H1 (cell line): ENCODE results near the gene DISC1. TPM values are rescaled to one million over a fixed set of nuclear protein-coding genes. Genes with fewer than 3 reads are reported as not detected.

Source experiments
- CTCF ChIA-PET: fragments of 300-600 bp; sonication (Branson Sonifier 250); formaldehyde crosslinking; loops from one replicate; lab custom pipeline; 2021; ENCODE audit not compliant: partially characterized antibody; lab: Charles Lee
- POLR2A ChIA-PET: fragments of 300-600 bp; sonication (Branson Sonifier 250); formaldehyde crosslinking; loops from one replicate; lab custom pipeline; 2021; ENCODE audit warnings: inconsistent platforms; ENCODE audit not compliant: partially characterized antibody; lab: Charles Lee
- DNase-seq, 2 experiments: peaks; one replicate each; pipeline versions ENCODE4 v3.0.0 to v3.0.0-alpha.2; 2010 to 2022; ENCODE audit warnings: low spot score in 2 of 2, low read depth in 1 of 2, mixed read lengths in 1 of 2
- FAIRE-seq: peaks from 2 replicates; lab custom pipeline; 2011; peaks lifted over from hg19 to GRCh38; lab: Jason Lieb, UNC
- H2AFZ ChIP-seq: 2 replicates; pipeline ENCODE4 v1.8.1; 2012; ENCODE audit warnings: low read length, inconsistent platforms
- H2AK5ac ChIP-seq: 2 replicates; pipeline ENCODE4 v1.6.1; 2013; ENCODE audit warnings: low read depth, low read length
- H2BK120ac ChIP-seq: replicated peaks from 2 replicates; pipeline ENCODE3; 2013; ENCODE audit warnings: low read depth, low read length, inconsistent platforms
- H2BK12ac ChIP-seq: 2 replicates; pipeline ENCODE4 v1.6.1; 2013; ENCODE audit warnings: low read depth, low read length
- H2BK15ac ChIP-seq: 2 replicates; pipeline ENCODE4 v1.6.1; 2013; ENCODE audit warnings: low read length
- H2BK20ac ChIP-seq: 2 replicates; pipeline ENCODE4 v1.6.1; 2013; ENCODE audit warnings: low read length
- H2BK5ac ChIP-seq: 2 replicates; pipeline ENCODE4 v1.6.1; 2013; ENCODE audit warnings: low read depth, low read length
- H3K14ac ChIP-seq: 2 replicates; pipeline ENCODE4 v1.6.1; 2013; ENCODE audit warnings: inconsistent platforms; ENCODE audit not compliant: insufficient read length
- H3K18ac ChIP-seq: 2 replicates; pipeline ENCODE4 v1.6.1; 2013; ENCODE audit warnings: low read length; ENCODE audit errors: extremely low read depth
- H3K23ac ChIP-seq: 2 replicates; pipeline ENCODE4 v1.6.1; 2013; ENCODE audit warnings: inconsistent platforms; ENCODE audit not compliant: insufficient read length
- H3K23me2 ChIP-seq: 2 replicates; pipeline ENCODE4 v1.6.1; 2013; ENCODE audit warnings: low read depth, low read length
- H3K27ac ChIP-seq: 2 replicates; pipeline ENCODE4 v1.6.1; 2011; ENCODE audit warnings: low read depth, low read length, inconsistent platforms
- H3K27me3 ChIP-seq, 4 experiments: replicated peaks in 1 of 4; 1 replicate in 1 of 4; 2 replicates in 3 of 4; pipeline versions ENCODE4 v1.6.1 to v1.8.1; 2011 to 2013; ENCODE audit warnings: low read length in 3 of 4, mild to moderate bottlenecking in 3 of 4, inconsistent platforms in 2 of 4, mixed read lengths in 2 of 4, moderate library complexity in 1 of 4; ENCODE audit not compliant: control insufficient read depth in 3 of 4, insufficient read depth in 3 of 4; ENCODE audit errors: extremely low read depth in 1 of 4
- H3K36me3 ChIP-seq, 4 experiments: 2 replicates each; pipeline versions ENCODE4 v1.6.1 to v1.8.1; 2011 to 2013; ENCODE audit warnings: mild to moderate bottlenecking in 4 of 4, low read length in 3 of 4, moderate library complexity in 2 of 4, control low read depth in 1 of 4, inconsistent platforms in 1 of 4; ENCODE audit not compliant: insufficient read depth in 4 of 4, control insufficient read depth in 2 of 4
- H3K4ac ChIP-seq: replicated peaks from 2 replicates; pipeline ENCODE3; 2013; ENCODE audit warnings: low read length, low read depth, mixed read lengths, inconsistent platforms; ENCODE audit not compliant: insufficient read length
- H3K4me1 ChIP-seq, 4 experiments: replicated peaks in 1 of 4; 1 replicate in 1 of 4; 2 replicates in 3 of 4; pipeline versions ENCODE4 v1.6.1 to v1.8.1; 2011 to 2013; ENCODE audit warnings: low read length in 3 of 4, inconsistent platforms in 2 of 4, mixed read lengths in 1 of 4; ENCODE audit not compliant: insufficient read depth in 4 of 4, control insufficient read depth in 3 of 4
- H3K4me2 ChIP-seq, 2 experiments: 2 replicates each; pipeline versions ENCODE4 v1.6.1 to v1.8.1; 2011 to 2013; ENCODE audit warnings: low read depth in 2 of 2, low read length in 2 of 2, control low read depth in 1 of 2, inconsistent platforms in 1 of 2, mild to moderate bottlenecking in 1 of 2; ENCODE audit not compliant: insufficient read depth in 1 of 2
- H3K4me3 ChIP-seq, 4 experiments: fragments of 200-600, 300-600 bp in 1 of 4; sonication (generic), shearing (Covaris generic), sonication (Bioruptor Twin) in 1 of 4; 2 replicates each; pipeline versions ENCODE4 v1.5.1 to v1.8.1; 2011 to 2016; ENCODE audit warnings: low read length in 4 of 4, low read depth in 3 of 4, control low read depth in 2 of 4, inconsistent platforms in 2 of 4, mild to moderate bottlenecking in 2 of 4, mixed read lengths in 1 of 4, moderate library complexity in 1 of 4; ENCODE audit not compliant: insufficient read depth in 2 of 4; ENCODE audit errors: extremely low read depth in 1 of 4
- H3K56ac ChIP-seq: replicated peaks from 2 replicates; pipeline ENCODE3; 2013; ENCODE audit warnings: low read depth, mild to moderate bottlenecking, mixed read lengths, low read length, inconsistent platforms; ENCODE audit not compliant: insufficient read length
- H3K79me1 ChIP-seq: 2 replicates; pipeline ENCODE4 v1.6.1; 2013; ENCODE audit warnings: low read depth, low read length, control low read depth
- H3K79me2 ChIP-seq, 2 experiments: 2 replicates each; pipeline versions ENCODE4 v1.6.1 to v1.8.1; 2012 to 2013; ENCODE audit warnings: low read length in 2 of 2, mild to moderate bottlenecking in 2 of 2, inconsistent platforms in 1 of 2; ENCODE audit not compliant: insufficient read depth in 2 of 2, control insufficient read depth in 1 of 2
- H3K9ac ChIP-seq, 4 experiments: replicated peaks in 1 of 4; 1 replicate in 1 of 4; 2 replicates in 3 of 4; pipeline versions ENCODE4 v1.6.1 to v1.8.1; 2011 to 2013; ENCODE audit warnings: low read depth in 3 of 4, low read length in 3 of 4, control low read depth in 2 of 4, mild to moderate bottlenecking in 2 of 4, moderate library complexity in 2 of 4, inconsistent platforms in 1 of 4; ENCODE audit errors: extremely low read depth in 1 of 4
- H3K9me3 ChIP-seq, 2 experiments: 2 replicates each; pipeline versions ENCODE4 v1.6.1 to v1.8.1; 2012 to 2013; ENCODE audit warnings: mild to moderate bottlenecking in 2 of 2, moderate library complexity in 2 of 2, control low read depth in 1 of 2, inconsistent platforms in 1 of 2, low read depth in 1 of 2, low read length in 1 of 2, mixed read lengths in 1 of 2; ENCODE audit not compliant: insufficient read depth in 2 of 2
- H4K20me1 ChIP-seq, 2 experiments: replicated peaks in 1 of 2; 2 replicates each; pipeline versions ENCODE3 to v1.8.1; 2011 to 2013; ENCODE audit warnings: inconsistent platforms in 2 of 2, low read length in 2 of 2, mild to moderate bottlenecking in 1 of 2; ENCODE audit not compliant: insufficient read depth in 2 of 2, control insufficient read depth in 1 of 2
- H4K5ac ChIP-seq: 2 replicates; pipeline ENCODE4 v1.6.1; 2013; ENCODE audit warnings: low read length, low read depth, mixed read lengths, inconsistent platforms; ENCODE audit not compliant: insufficient read length
- H4K8ac ChIP-seq: 2 replicates; pipeline ENCODE4 v1.8.0; 2013; ENCODE audit warnings: mild to moderate bottlenecking, moderate library complexity, low read length, inconsistent platforms; ENCODE audit not compliant: insufficient read depth; ENCODE audit errors: extremely low read depth
- H4K91ac ChIP-seq: replicated peaks from 2 replicates; pipeline ENCODE3; 2013; ENCODE audit warnings: low read length, mixed read lengths, inconsistent platforms; ENCODE audit not compliant: insufficient read length
- CBX8 ChIP-seq: fragments of 300-800, 300-1000 bp; sonication (generic); IDR thresholded peaks from 2 replicates; pipeline ENCODE4 v1.7.1; 2016; ENCODE audit warnings: low read depth, low read length, borderline replicate concordance
- CEBPB ChIP-seq: IDR thresholded peaks from 2 replicates; pipeline ENCODE4 v1.6.1; 2012; ENCODE audit warnings: low read depth, low read length
- EP300 ChIP-seq, 2 experiments: IDR thresholded peaks; 1 replicate in 1 of 2; 2 replicates in 1 of 2; pipeline ENCODE4 v1.6.1; 2011 to 2012; ENCODE audit warnings: low read depth in 2 of 2, low read length in 2 of 2, mild to moderate bottlenecking in 2 of 2, borderline replicate concordance in 1 of 2, inconsistent platforms in 1 of 2, moderate library complexity in 1 of 2
- HDAC2 ChIP-seq, 2 experiments: fragments of 300-600 bp in 1 of 2; sonication (generic) in 1 of 2; IDR thresholded peaks; 2 replicates each; pipeline ENCODE4 v1.6.1; 2011 to 2012; ENCODE audit warnings: low read depth in 2 of 2, low read length in 2 of 2, mild to moderate bottlenecking in 2 of 2, moderate library complexity in 2 of 2, borderline replicate concordance in 1 of 2, inconsistent platforms in 1 of 2
- JUND ChIP-seq: IDR thresholded peaks from 2 replicates; pipeline ENCODE4 v1.6.1; 2011; ENCODE audit warnings: mild to moderate bottlenecking, improper control_type of control experiment, low read length
- POLR2A ChIP-seq, 2 experiments: IDR thresholded peaks; 1 replicate in 1 of 2; 2 replicates in 1 of 2; pipeline ENCODE4 v1.6.1; 2011; ENCODE audit warnings: low read depth in 2 of 2, low read length in 2 of 2, mild to moderate bottlenecking in 2 of 2; ENCODE audit errors: control extremely low read depth in 1 of 2
- POLR2AphosphoS5 ChIP-seq: IDR thresholded peaks from 2 replicates; pipeline ENCODE4 v1.6.1; 2011; ENCODE audit warnings: low read depth, low read length
- RAD21 ChIP-seq, 2 experiments: IDR thresholded peaks in 1 of 2; conservative IDR thresholded peaks in 1 of 2; 2 replicates each; pipeline ENCODE4 v1.6.1; 2011; ENCODE audit warnings: low read depth in 2 of 2, low read length in 2 of 2, improper control_type of control experiment in 1 of 2, inconsistent platforms in 1 of 2, mild to moderate bottlenecking in 1 of 2, moderate library complexity in 1 of 2
- SP2 ChIP-seq: IDR thresholded peaks from 2 replicates; pipeline ENCODE4 v1.6.1; 2012; ENCODE audit warnings: mild to moderate bottlenecking, low read length, inconsistent platforms
- TAF7 ChIP-seq: optimal IDR thresholded peaks from 2 replicates; pipeline ENCODE3; 2011; ENCODE audit warnings: low read depth, mild to moderate bottlenecking, inconsistent platforms, low read length, moderate library complexity, borderline replicate concordance
- WGBS, 2 experiments: shearing (Covaris generic) in 1 of 2; methylation state at CpG; one replicate each; pipeline versions ENCODE4 v1.1.6 to v1.1.7; 2013 to 2015; ENCODE audit warnings: low lambda C conversion rate in 2 of 2, mixed read lengths in 2 of 2, inconsistent platforms in 1 of 2, low coverage in 1 of 2, missing lambda C conversion rate in 1 of 2; ENCODE audit not compliant: insufficient replicate concordance in 2 of 2, insufficient coverage in 1 of 2, insufficient read length in 1 of 2; ENCODE audit errors: extremely low coverage in 1 of 2, missing lambda C conversion rate in 1 of 2; 5-methylcytosine and 5-hydroxymethylcytosine counted together
- polyA plus RNA-seq, 7 experiments: library from polyadenylated mRNA; depleted of rRNA in 3 of 7; stranded (reverse) in 5 of 7; unstranded in 2 of 7; fragments of >200 nt in 5 of 7; fragments of 200-250 nt in 2 of 7; gene quantifications; 1 replicate in 5 of 7; 2 replicates in 1 of 7; 4 replicates in 1 of 7; pipeline versions ENCODE4 v1.2.1 to v1.2.3, GENCODE V29; 2011 to 2013; ENCODE audit warnings: missing spikeins in 2 of 7, mixed read lengths in 2 of 7
- total RNA-seq: library from RNA; stranded (reverse); fragmentation: NEBNext Ultra II Directional; extraction: Animal tissue kit (Norgen Biotek cat#: 25700); gene quantifications from 2 replicates; pipeline ENCODE4 v1.2.1, GENCODE V29; 2021
- TF ChIP-seq, protein P1 (sequence below): IDR thresholded peaks from 2 replicates; pipeline ENCODE4 v1.6.1; 2012; ENCODE audit warnings: inconsistent platforms

DISC1 gene
- total and polyA plus RNA-seq, 2 of the 8 experiments (the other 6 are each of a cell fraction or from before 2014, with no cell fraction given): 1.1 to 3.5 TPM

- H2BK15ac ChIP-seq: no peak overlapping the region
- H2BK5ac ChIP-seq: no peak overlapping the region
- DNase-seq (no peak), FAIRE-seq (no peak)
- no peak overlapping the region for H3K56ac ChIP-seq
- no peak overlapping the region for H3K4me3 ChIP-seq
- H3K27me3 ChIP-seq: no peaks in the 10 kb centered on the region
- H3K14ac ChIP-seq: no peak overlapping the region
- H3K79me1 ChIP-seq: no peaks in the 10 kb centered on the region
- H4K91ac ChIP-seq: no peak overlapping the region
- no peak overlapping the region for H3K18ac ChIP-seq
- H2BK120ac ChIP-seq: no peak overlapping the region
- H3K79me2 ChIP-seq: no peaks in the 10 kb centered on the region
- 70% methylated on average over 1 of the region's 1 CpG; no CpG with 5 or more reads in 1 of the 2 experiments for WGBS, 2 experiments
- ChIA-PET CTCF (interaction anchor here (1.1 kb wide), 1 partner anchor 11 kb away, joined by 3 read pairs; no protein-coding TSS in a partner anchor), POLR2A (no interaction called here)
- no peaks in the 10 kb centered on the region for H3K4me1 ChIP-seq
- no peak overlapping the region for H3K23ac ChIP-seq
- H3K9ac ChIP-seq: no peak overlapping the region
- no peak overlapping the region for H2BK20ac ChIP-seq
- no peaks in the 10 kb centered on the region for H3K23me2 ChIP-seq
- no peaks in the 10 kb centered on the region for H4K20me1 ChIP-seq
- no peak overlapping the region for H3K4me2 ChIP-seq
- H2BK12ac ChIP-seq: no peak overlapping the region
- H2AFZ ChIP-seq: no peak overlapping the region
- no peak overlapping the region for H4K8ac ChIP-seq
- H3K27ac ChIP-seq: no peak overlapping the region
- H4K5ac ChIP-seq: no peak overlapping the region
- 0 out of 8 replicates have a peak, but pooled peaks cover 0 to 1% (median 0%) of the 10 kb centered on the region in 4 experiments for H3K36me3 ChIP-seq
- no peak overlapping the region for H3K4ac ChIP-seq
- no peaks in the 10 kb centered on the region; a peak in 1 of 4 replicates for H3K9me3 ChIP-seq
- H2AK5ac ChIP-seq: no peak overlapping the region
- no peak for TF ChIP-seq POLR2AphosphoS5
- no peak for TF ChIP-seq TAF7
- TF ChIP-seq JUND: no peak
- no peak for TF ChIP-seq RAD21 (IDR thresholded peaks at IDR 0.05 in 1 of 2, conservative IDR thresholded peaks at IDR 0.05 in 1 of 2; ENCODE audit: low read depth in 2 of 2, low read length in 2 of 2)
- TF ChIP-seq EP300 (IDR thresholded peaks at IDR 0.05; ENCODE audit: borderline replicate concordance in 1 of 2, low read depth in 2 of 2, low read length in 2 of 2): no peak
- no peak for TF ChIP-seq SP2
- TF ChIP-seq CEBPB: no peak
- no peak for TF ChIP-seq POLR2A (IDR thresholded peaks at IDR 0.05; ENCODE audit: control extremely low read depth in 1 of 2, low read depth in 2 of 2, low read length in 2 of 2)
- TF ChIP-seq CBX8: no peak
- no peak for TF ChIP-seq HDAC2 (IDR thresholded peaks at IDR 0.05; ENCODE audit: borderline replicate concordance in 1 of 2, low read depth in 2 of 2, low read length in 2 of 2)
- TF ChIP-seq, protein P1, sequence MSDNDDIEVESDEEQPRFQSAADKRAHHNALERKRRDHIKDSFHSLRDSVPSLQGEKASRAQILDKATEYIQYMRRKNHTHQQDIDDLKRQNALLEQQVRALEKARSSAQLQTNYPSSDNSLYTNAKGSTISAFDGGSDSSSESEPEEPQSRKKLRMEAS: no peak
Measured at GRCh38 chr1:231957359-231957758, 330.8 kb downstream of the DISC1 start.
